HAP-1 (cell line): ENCODE data around the gene COPE.
A peak's percentile ranks its signal among the peaks of the same experiment; 100 is the strongest.
"Not testable (repeated sequence)": the region's sequence is repeated elsewhere in the genome, so short reads cannot be mapped to it uniquely, and the experiment has no call there.

Source experiments
- DNase-seq, 2 experiments: peaks; one replicate each; pipeline ENCODE4 v3.0.0-alpha.2; 2016 to 2020; ENCODE audit warnings: low spot score in 2 of 2
- H3K27me3 ChIP-seq: fragments of 250-450 bp; sonication (Bioruptor Pico); 2 replicates; pipeline ENCODE4 v1.5.1; 2020; ENCODE audit warnings: low read depth, mild to moderate bottlenecking, moderate library complexity
- H3K36me3 ChIP-seq: fragments of 250-450 bp; sonication (Bioruptor Pico); replicated peaks from 2 replicates; pipeline ENCODE4 v1.5.1; 2020; ENCODE audit warnings: mild to moderate bottlenecking
- H3K4me1 ChIP-seq: fragments of 250-450 bp; sonication (Bioruptor Pico); 2 replicates; pipeline ENCODE4 v1.5.1; 2020; ENCODE audit warnings: mild to moderate bottlenecking
- H3K4me3 ChIP-seq: fragments of 250-450 bp; sonication (Bioruptor Pico); 2 replicates; pipeline ENCODE4 v1.5.1; 2020; ENCODE audit warnings: mild to moderate bottlenecking, moderate library complexity
- H3K9me3 ChIP-seq: fragments of 250-450 bp; sonication (Bioruptor Pico); 2 replicates; pipeline ENCODE4 v1.5.1; 2020; ENCODE audit warnings: mild to moderate bottlenecking, moderate library complexity
- in situ Hi-C: fragments of 300-500 bp; cut with MboI; formaldehyde crosslinking; loops from 3 replicates; pipeline ENCODE4 v1.14.3; 2020; ENCODE audit warnings: low sequenced_read_pairs, inconsistent platforms, mixed read lengths

The COPE gene

GRCh38 chr19:18919086-18919899 is at the start of gene COPE, which contains the start of gene DDX49:
Gene COPE, minus strand, starts transcription at chr19:18919387. Its CDS starts 39 bp downstream, at chr19:18919348.
Gene DDX49, plus strand, starts transcription at chr19:18919715. Its CDS starts 27 bp downstream, at chr19:18919742.
- Histone ChIP-seq H3K27me3 (no peaks in the 10 kb centered on the region), H3K36me3 (peaks cover 34% of the 10 kb centered on the region), H3K4me1 (peaks cover 3% of the 10 kb centered on the region), H3K9me3 (no peaks in the 10 kb centered on the region), H3K4me3 (peak within 1 kb of the TSS; percentile 88)
- DNase-seq: peak; percentile 98 to 99
- in situ Hi-C loops: no loop called here

- H3K36me3 ChIP-seq: no peaks in the 10 kb centered on the region
- in situ Hi-C loops: no loop called here
- H3K4me1 ChIP-seq: peaks cover 18% of the 10 kb centered on the region
- DNase-seq: no peak
- H3K9me3 ChIP-seq: no peaks in the 10 kb centered on the region
- H3K27me3 ChIP-seq: no peaks in the 10 kb centered on the region
- H3K4me3 ChIP-seq: no peak overlapping the region
Measured at GRCh38 chr19:18967358-18968146, 48.4 kb upstream of the COPE start.

GRCh38 chr19:18966307-18966706 is 47.1 kb upstream of the COPE start:
- no peaks in the 10 kb centered on the region for H3K27me3 ChIP-seq
- peaks cover 12% of the 10 kb centered on the region for H3K4me1 ChIP-seq
- in situ Hi-C loops: no loop called here
- peak in 1 of 2 experiments; percentile 39 for DNase-seq
- H3K9me3 ChIP-seq: no peaks in the 10 kb centered on the region
- no peaks in the 10 kb centered on the region for H3K36me3 ChIP-seq
- no peak overlapping the region for H3K4me3 ChIP-seq

GRCh38 chr19:18964121-18964520 is 44.9 kb upstream of the COPE start:
- in situ Hi-C loops: no loop called here
- Histone ChIP-seq H3K27me3 (no peaks in the 10 kb centered on the region), H3K9me3 (no peaks in the 10 kb centered on the region), H3K4me3 (no peak overlapping the region), H3K4me1 (peaks cover 8% of the 10 kb centered on the region), H3K36me3 (no peaks in the 10 kb centered on the region)
- DNase-seq: no peak

GRCh38 chr19:18961767-18962620 is 42.8 kb upstream of the COPE start:
- in situ Hi-C loops: no loop called here
- Histone ChIP-seq H3K36me3 (no peaks in the 10 kb centered on the region), H3K27me3 (no peaks in the 10 kb centered on the region), H3K4me1 (peaks cover 8% of the 10 kb centered on the region), H3K9me3 (no peaks in the 10 kb centered on the region), H3K4me3 (no peak overlapping the region)
- DNase-seq: no peak

- in situ Hi-C loops: no loop called here
- no peaks in the 10 kb centered on the region for H3K27me3 ChIP-seq
- no peaks in the 10 kb centered on the region for H3K4me1 ChIP-seq
- no peak overlapping the region for H3K4me3 ChIP-seq
- no peaks in the 10 kb centered on the region for H3K36me3 ChIP-seq
- DNase-seq: no peak
- no peaks in the 10 kb centered on the region for H3K9me3 ChIP-seq
Measured at GRCh38 chr19:18960370-18960769, 41.2 kb upstream of the COPE start.

- H3K36me3 ChIP-seq: no peaks in the 10 kb centered on the region
- H3K4me3 ChIP-seq: no peak overlapping the region
- no peaks in the 10 kb centered on the region for H3K9me3 ChIP-seq
- no peaks in the 10 kb centered on the region for H3K4me1 ChIP-seq
- H3K27me3 ChIP-seq: no peaks in the 10 kb centered on the region
- in situ Hi-C loops: no loop called here
- no peak for DNase-seq
Measured at GRCh38 chr19:18955042-18955441, 35.9 kb upstream of the COPE start.

- Histone ChIP-seq H3K36me3 (no peaks in the 10 kb centered on the region), H3K27me3 (no peaks in the 10 kb centered on the region), H3K4me1 (no peaks in the 10 kb centered on the region), H3K4me3 (no peak overlapping the region), H3K9me3 (no peaks in the 10 kb centered on the region)
- no peak for DNase-seq
- in situ Hi-C loops: no loop called here
Measured at GRCh38 chr19:18954094-18954493, 34.9 kb upstream of the COPE start.

GRCh38 chr19:18952364-18953003 is 33.3 kb upstream of the COPE start:
- H3K4me3 ChIP-seq, H3K27me3 ChIP-seq, H3K4me1 ChIP-seq, H3K9me3 ChIP-seq, DNase-seq, in situ Hi-C loops, H3K36me3 ChIP-seq: not testable (repeated sequence)

- in situ Hi-C loops: no loop called here
- no peaks in the 10 kb centered on the region for H3K27me3 ChIP-seq
- no peaks in the 10 kb centered on the region for H3K9me3 ChIP-seq
- no peaks in the 10 kb centered on the region for H3K36me3 ChIP-seq
- DNase-seq: no peak
- no peaks in the 10 kb centered on the region for H3K4me1 ChIP-seq
- H3K4me3 ChIP-seq: no peak overlapping the region
Measured at GRCh38 chr19:18951721-18952281, 32.6 kb upstream of the COPE start.

- in situ Hi-C loops: no loop called here
- no peaks in the 10 kb centered on the region for H3K27me3 ChIP-seq
- no peaks in the 10 kb centered on the region for H3K4me1 ChIP-seq
- no peak for DNase-seq
- H3K9me3 ChIP-seq: no peaks in the 10 kb centered on the region
- no peak overlapping the region for H3K4me3 ChIP-seq
- no peaks in the 10 kb centered on the region for H3K36me3 ChIP-seq
Measured at GRCh38 chr19:18949858-18950257, 30.7 kb upstream of the COPE start.

GRCh38 chr19:18948976-18949356 is 29.8 kb upstream of the COPE start:
- no peaks in the 10 kb centered on the region for H3K36me3 ChIP-seq
- H3K27me3 ChIP-seq: no peaks in the 10 kb centered on the region
- H3K4me1 ChIP-seq: no peaks in the 10 kb centered on the region
- in situ Hi-C loops: no loop called here
- H3K4me3 ChIP-seq: no peak overlapping the region
- H3K9me3 ChIP-seq: no peaks in the 10 kb centered on the region
- DNase-seq: no peak
